GM18505 (cell line): Measurements from ENCODE around the gene FMO4.
"Not testable (repeated sequence)": the region's sequence is repeated elsewhere in the genome, so short reads cannot be mapped to it uniquely, and the experiment has no call there.

Experiments
- ATAC-seq: cut with Tn5 transposase; IDR thresholded peaks from one replicate; pipeline ENCODE4 v1.9.1; 2021; ENCODE audit not compliant: unreplicated experiment
- POLR2A ChIP-seq: IDR thresholded peaks from 4 replicates; pipeline ENCODE4 v1.6.1; 2011; ENCODE audit warnings: borderline replicate concordance; ENCODE audit not compliant: insufficient read depth, insufficient read length; ENCODE audit errors: extremely low read depth

FMO4 gene

DNA sequence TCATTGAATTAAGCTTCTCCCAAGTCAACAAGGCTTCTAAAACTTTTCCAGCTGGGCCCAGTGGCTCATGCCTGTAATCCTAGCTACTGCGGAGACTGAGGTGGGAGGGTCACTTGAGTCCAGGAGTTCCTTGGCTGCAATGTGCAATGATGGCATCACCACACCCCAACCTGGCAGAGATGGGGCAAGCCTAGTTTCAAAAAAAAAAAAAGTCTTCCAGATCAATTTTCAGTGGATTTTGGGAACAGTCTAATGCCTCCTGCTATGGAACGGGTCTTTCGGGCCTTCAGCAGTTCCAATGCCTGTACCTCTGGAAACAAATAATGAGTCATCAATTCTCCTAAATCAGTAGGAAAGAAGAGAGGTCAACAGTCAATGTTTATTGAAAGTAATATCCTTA is 38.0 kb downstream of the FMO4 start:
- TF ChIP-seq POLR2A: no peak
- no peak for ATAC-seq

- no peak for TF ChIP-seq POLR2A
- ATAC-seq: no peak
Observed at GRCh38 chr1:171352554-171352953, 38.6 kb downstream of the FMO4 start.

- no peak for ATAC-seq
Observed at GRCh38 chr1:171355727-171356126, 41.7 kb downstream of the FMO4 start.

DNA sequence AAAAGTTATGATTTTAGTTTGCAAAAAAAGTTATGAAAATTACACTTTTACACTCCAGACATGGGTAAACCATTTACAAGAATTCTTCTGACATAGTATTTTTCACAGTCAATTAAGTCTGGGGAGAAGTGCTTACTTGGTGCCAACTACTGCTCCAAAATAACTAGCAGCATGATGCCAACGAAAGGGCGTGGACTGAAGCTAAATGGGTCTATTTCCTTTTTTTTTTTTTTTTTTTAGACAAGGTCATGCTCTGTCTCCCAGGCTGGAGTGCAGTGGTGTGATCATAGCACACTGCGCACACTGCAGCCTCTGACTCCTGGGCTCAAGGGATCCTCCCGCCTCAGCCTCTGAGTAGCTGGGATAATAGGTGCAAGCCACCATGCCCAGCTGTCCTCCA is 43.2 kb downstream of the FMO4 start:
- TF ChIP-seq POLR2A: no peak
- ATAC-seq: no peak

More at GRCh38 chr1:171355727-171356126, 41.7 kb downstream of the FMO4 start:
- no peak for TF ChIP-seq POLR2A

GRCh38 chr1:171359355-171359648 is 45.3 kb downstream of the FMO4 start:
- not testable (repeated sequence) for ATAC-seq

DNA sequence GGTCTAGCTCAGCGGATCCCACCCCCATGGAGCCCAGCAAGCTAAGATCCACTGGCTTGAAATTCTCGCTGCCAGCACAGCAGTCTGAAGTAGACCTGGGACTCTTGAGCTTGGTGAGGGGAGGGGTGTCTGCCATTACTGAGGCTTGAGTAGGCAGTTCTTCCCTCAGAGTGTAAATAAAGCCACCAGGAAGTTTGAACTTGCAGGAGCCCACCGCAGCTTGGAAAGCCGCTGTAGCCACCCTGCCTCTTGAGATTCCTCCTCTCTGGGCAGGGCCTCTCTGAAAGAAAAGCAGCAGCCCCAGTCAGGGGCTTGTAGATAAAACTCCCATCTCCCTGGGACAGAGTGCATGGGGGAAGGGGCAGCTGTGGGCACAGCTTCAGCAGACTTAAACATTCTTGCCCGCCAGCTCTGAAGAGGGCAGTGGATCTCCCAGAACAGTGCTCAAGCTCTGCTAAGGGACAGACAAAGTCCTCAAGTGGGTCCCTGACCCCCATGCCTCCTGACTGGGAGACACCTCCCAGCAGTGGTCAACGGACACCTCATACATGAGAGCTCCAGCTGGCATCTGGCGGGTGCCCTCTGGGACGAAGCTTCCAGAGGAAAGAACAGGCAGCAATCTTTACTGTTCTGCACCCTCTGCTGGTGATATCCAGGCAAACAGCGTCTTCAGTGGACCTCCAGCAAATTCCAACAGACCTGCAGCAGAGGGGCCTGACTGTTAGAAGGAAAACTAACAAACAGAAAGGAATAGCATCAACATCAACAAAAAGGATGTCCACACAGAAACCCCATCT is 45.9 kb downstream of the FMO4 start:
- ATAC-seq: not testable (repeated sequence)

GRCh38 chr1:171366085-171366484 is 52.1 kb downstream of the FMO4 start:
- no peak for TF ChIP-seq POLR2A
- no peak for ATAC-seq

DNA sequence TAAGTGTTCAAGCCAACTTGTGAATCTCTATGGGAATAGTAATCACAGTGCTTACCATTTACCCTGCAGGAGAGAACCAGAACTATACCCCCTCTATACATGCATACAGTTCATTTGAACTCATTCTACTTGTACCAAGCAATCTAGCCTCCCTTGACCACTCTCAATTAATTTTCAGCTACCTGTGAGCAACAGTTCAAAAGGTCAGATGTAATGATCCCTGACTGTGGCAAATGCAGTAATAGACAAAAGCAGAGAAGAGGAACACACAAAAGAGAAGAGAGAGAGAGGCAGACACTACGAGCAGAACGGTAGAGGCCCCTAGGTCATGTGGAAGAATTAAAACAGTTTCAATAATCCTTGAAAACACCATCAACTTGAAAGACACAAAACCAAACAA is 52.8 kb downstream of the FMO4 start:
- no peak for TF ChIP-seq POLR2A
- ATAC-seq: no peak

DNA sequence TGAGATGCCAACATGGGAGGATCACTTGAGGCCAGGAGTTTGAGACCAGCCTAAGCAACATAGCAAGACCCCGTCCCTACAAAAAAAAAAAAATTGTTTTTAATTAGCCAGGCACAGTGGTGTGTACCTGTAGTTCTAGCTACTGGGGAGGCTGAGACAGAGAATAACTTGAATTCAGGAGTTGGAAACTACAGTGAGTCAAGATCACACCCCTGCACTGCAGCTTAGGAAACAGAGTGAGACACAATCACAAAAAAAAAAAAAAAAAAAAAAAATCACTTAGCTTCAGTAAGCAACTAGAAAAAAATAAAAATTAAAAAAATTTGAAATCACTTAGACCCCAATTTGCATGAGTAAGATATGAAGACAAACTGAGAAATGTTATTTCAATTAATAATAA is 53.5 kb downstream of the FMO4 start:
- ATAC-seq: no peak
- TF ChIP-seq POLR2A: no peak

DNA sequence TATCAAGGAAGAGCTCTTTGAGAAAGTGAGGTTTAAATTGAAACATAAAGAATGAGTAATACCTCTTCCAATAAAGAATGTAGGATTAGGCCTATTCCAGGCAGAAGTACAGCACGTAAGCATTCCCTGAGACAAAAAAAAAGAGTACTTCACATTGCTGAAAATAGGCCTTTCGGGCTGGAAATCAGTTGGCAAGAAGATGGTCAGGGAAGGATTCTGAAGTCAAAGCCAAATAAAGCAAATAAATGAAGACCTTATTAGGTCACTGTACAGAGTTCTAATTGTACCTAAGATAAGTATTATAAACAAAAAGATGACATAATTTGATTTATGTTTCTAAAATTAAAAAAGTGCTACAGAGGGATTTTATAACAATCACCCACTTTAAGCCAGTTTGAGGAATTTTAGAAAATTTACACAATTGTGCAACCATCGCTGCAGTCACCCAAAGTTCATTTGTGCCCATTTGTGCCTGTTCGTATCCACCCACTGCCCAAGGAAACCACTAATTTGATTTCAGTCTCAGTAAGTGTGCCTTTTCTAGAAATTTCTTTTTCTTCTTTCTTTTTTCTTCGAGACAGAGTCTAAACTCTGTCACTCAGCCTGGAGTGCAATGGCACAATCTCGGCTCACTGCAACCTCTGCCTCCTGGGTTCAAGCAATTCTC is 58.6 kb downstream of the FMO4 start:
- ATAC-seq: no peak
- no peak for TF ChIP-seq POLR2A

- not testable (repeated sequence) for ATAC-seq
Observed at GRCh38 chr1:171373357-171374122, 59.6 kb downstream of the FMO4 start.

DNA sequence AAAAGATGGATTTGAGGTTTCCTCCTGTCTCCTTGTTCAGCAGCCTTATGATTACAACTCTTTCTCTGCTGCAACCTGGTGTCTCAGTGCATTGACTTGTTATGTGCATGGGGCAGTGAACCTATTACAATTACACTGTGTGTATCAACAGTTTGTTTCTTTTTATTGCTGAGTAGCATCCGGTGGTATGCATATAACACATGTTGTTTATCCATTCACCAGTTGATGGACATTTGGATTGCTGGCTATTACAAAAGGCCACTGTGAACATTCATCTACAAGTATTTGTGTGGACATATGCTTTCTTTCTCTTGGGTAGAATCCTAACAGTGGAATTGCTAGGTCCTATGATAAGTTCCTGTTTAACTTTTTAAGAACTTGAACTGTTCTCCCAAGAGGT is 65.9 kb downstream of the FMO4 start:
- no peak for TF ChIP-seq POLR2A
- ATAC-seq: no peak

- no peak for TF ChIP-seq POLR2A
- no peak for ATAC-seq
Observed at GRCh38 chr1:171381866-171382210, 67.9 kb downstream of the FMO4 start.

- no peak for TF ChIP-seq POLR2A
- no peak for ATAC-seq
Observed at GRCh38 chr1:171384496-171384895, 70.5 kb downstream of the FMO4 start.

- no peak for TF ChIP-seq POLR2A
- ATAC-seq: no peak
Observed at GRCh38 chr1:171389171-171389570, 75.2 kb downstream of the FMO4 start.

- not testable (repeated sequence) for ATAC-seq
Observed at GRCh38 chr1:171390740-171391139, 76.8 kb downstream of the FMO4 start.
